CD4-positive, alpha-beta T cell treated with Interleukin-21 for 1 hour (primary cell): ENCODE measurements around the gene ANKRD61.
"Not testable (repeated sequence)": the region's sequence is repeated elsewhere in the genome, so short reads cannot be mapped to it uniquely, and the experiment has no call there.

Source experiments
- DNase-seq: peaks from one replicate; pipeline ENCODE4 v3.0.0-alpha.2; 2020

The ANKRD61 gene

DNA sequence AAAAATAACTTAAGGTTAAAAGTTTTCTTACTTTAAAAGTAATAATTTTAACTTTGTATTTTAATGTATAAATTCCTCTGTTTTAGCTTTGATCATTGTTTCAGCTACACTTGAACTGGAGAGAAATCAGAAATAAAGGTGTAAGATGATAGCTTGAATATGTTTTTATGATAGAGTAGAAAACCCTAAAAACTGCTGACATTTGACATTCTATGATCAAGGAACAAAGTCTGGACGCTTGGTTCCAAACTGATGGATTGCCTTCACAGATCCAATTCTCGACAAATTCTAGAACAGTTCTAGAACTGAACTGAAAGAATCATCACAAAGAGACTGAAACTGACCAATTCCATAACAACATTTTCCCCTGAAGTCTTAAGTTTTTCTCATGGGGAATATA is at the start of gene ANKRD61:
ANKRD61 (plus strand) TSS at position 389 of the 400 bp plus-strand sequence; CDS start at position 389, 0 bp downstream.
- DNase-seq = no peak

DNA sequence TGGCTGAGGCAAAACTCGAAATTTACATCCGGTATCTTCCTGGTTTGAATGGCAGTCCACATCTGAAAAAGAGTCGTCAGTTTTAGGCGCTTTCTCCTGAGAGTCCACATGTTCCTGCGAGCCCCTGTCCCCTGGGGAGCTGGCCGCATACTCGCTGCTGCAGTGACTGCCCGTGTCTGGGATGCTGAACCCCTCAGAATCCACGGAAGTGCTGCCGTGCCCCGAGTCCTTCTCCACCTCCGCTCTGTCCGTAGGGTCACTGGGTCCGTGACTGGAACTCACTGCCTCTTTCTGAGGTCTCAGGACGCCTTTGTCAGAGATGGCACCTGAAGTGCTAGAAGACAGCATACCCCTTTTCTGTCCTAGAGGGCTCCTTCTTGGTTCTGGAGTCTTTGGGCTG is 44.1 kb upstream of the ANKRD61 start:
- not testable (repeated sequence) for DNase-seq

DNA sequence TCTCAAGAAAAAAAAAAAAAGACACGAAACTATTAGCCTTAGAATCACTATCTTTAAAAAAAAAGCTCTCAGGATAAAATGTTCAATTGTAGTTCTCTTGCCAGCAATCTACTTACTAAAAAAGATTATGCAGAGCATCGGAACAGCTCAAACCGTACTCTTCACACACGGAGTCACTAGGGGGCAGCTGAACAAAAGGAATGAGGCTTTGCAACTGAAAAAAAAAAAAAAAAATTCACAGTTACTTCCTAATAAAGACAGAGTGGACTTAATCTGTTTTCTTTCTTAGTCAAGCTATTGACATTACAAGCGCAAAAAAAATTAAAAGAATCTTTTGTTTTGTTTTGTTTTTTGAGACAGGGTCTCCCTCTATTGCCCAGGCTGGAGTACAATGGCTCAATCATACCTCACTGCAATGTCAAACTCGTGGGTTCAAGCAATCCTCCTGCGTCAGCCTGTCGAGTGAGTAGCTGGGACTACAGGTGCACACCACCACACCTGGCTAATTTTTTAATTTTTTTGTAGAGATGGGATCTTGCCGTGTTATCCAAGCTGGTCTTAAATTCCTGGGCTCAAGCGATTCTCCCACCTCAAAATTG is 33.9 kb upstream of the ANKRD61 start:
- DNase-seq = peak; percentile 70

DNA sequence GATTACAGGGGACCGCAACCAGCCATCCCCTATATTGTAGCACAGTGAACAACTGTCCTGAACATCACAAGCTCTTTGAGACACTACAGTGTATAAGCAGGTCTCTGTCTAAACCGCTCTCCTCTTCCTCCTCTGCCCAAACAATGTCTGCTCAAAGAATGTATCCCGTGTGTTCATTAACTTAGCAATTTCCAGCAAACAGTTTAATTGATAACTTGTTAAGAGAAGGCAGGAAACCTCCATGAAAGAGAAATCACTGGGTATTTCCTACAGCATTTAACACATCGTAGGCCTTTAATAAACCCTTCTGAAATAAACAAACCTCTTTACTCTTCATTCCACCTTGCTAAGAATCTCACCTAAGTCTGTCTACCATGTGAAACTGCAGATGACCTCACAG is 23.8 kb upstream of the ANKRD61 start:
- no peak for DNase-seq

DNA sequence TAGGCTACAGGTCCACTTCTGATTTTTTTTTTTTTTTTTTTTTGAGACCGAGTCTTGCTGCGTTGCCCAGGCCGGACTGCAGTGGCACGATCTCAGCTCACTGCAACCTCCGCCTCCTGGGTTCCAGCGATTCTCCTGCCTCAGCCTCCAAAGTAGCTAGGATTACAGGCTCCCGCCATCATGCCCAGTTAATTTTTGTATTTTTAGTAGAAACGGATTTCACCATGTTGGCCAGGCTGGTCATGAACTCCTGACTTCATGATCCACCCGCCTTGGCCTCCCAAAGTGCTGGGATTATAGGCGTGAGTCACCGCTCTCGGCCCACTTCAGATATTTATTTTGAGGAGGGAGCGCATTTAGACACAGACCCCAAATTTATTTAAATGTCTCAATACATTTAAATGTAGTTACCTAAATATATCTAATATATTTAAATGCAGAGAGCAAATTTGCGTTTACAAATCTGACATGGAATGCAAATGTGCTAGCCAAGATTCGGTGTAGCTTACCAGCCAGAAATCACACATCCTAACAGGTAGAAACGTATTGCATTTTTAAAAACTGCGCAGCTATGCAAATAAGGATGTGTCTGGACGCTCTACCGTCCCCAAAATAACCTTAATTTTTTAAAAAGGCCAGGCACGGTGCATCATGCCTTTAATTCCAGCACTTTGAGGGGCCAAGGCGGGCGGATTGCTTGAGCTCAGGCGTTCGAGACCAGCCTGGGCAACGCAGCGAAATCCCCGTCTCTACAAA is 23.2 kb upstream of the ANKRD61 start:
- not testable (repeated sequence) for DNase-seq

DNA sequence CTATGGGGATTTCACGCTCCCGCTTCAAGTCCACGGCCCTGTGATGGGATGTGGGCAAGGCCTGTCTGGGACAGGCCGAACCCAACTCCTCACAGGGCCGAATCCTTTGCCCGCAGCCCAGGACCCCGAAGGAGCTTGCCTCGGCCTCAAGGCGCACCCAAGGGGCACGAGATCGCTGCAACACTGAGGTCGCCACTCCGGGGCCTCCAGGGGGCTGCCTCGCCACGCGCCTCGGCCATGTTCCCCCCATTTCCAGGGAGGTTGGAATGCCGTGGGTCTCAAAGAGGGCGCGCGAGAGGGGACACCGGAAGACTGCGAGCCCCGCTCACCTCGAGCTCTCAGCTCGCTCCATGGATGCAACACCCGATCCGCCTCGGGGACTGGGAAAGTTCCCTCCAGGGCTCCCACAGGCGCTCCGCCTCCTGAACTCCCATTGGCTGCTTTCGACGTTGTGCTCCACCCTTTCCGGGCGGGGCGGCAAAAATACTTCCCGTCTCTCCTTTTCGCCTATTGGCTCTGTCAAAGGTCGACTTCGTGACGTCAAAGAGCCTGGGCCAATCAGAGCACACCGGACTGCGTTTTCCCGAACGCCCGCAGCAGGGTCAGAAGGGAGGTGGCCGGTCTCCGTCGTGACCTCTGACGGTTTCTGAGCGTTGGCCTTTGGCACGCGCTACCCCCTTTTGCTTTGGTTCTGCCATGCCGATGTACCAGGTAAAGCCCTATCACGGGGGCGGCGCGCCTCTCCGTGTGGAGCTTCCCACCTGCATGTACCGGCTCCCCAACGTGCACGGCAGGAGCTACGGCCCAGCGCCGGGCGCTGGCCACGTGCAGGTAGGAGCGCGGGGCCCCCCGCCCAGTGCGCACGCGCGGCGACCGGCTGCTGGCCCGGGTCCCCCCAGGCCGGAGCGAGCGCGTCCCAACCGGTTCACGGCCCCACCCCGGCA is 22.2 kb upstream of the ANKRD61 start, which contains the start of the genes AIMP2 and PMS2:
AIMP2 (plus strand) TSS at position 605 of the 944 bp plus-strand sequence; CDS start at position 697, 92 bp downstream.
PMS2 (minus strand) TSS at position 382 of the 944 bp plus-strand sequence; CDS start at position 352, 30 bp downstream.
- DNase-seq = peak; percentile 97

DNA sequence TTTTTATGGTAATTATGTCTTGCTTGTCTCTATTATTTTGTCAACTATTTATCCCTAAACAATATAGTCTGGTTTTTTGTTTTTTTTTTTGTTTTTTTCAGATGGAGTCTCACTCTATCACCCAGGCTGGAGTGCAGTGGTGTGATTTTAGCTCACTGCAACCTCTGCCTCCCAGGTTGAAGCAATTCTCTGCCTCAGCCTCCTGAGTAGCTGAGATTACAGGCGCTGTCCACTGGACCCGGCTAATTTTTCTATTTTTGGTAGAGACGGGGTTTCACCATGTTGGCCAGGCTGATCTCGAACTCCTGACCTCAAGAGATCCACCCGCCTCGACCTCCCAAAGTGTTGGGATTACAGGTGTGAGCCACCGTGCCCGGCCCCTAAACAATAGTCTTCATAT is 20.8 kb upstream of the ANKRD61 start:
- DNase-seq = not testable (repeated sequence)

DNA sequence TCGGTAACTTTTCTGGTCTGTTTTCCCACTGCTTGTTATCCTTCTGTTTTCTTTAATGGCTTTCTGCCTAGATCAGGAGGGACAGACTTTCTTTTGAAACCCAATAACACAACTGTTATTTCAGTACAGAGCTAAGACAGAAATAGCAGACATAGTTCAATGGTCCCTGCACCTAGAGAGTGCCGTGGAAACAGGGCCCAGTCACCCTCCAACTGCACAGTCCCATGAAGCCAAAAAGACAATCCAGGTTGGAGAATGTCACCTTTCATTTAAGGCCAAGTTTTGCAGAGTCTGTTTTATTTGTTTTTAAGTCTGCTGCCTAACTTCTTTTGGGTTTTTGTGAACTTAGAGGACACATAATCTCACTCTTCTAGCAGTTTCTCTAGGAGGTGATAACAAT is 19.6 kb upstream of the ANKRD61 start:
- no peak for DNase-seq

DNA sequence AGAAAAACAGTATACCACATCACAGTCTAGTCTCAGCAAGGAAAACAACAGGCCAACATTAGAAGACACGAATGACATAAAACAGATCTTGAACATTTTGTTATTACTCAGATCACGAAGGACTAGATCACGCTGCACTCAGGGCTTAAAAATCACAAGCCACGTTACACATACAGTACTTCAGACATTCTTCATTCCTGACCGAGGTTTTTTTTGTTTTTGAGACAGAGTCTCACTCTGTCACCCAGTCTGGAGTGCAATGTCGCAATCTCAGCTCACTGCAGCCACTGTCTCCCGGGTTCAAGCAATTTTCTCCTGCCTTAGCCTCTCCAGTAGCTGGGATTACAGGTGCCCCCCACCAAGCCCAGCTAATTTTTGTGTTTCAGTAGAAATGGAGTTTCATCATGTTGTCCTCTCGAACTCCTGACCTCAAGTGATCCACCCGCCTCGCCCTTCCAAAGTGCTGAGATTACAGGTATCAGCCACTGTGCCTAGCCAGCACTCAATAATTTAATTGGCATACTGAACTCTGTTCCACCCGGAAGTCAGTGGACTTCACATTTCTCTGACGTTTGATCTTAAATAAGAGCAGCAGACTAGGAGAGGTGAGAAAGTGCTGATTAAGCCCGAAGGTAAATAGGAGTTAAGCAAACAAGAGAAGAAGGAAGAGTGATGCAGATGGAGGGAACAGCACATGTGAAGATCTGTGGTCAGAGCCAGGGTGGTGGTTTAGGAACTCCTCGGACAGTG is 18.6 kb upstream of the ANKRD61 start:
- no peak for DNase-seq

DNA sequence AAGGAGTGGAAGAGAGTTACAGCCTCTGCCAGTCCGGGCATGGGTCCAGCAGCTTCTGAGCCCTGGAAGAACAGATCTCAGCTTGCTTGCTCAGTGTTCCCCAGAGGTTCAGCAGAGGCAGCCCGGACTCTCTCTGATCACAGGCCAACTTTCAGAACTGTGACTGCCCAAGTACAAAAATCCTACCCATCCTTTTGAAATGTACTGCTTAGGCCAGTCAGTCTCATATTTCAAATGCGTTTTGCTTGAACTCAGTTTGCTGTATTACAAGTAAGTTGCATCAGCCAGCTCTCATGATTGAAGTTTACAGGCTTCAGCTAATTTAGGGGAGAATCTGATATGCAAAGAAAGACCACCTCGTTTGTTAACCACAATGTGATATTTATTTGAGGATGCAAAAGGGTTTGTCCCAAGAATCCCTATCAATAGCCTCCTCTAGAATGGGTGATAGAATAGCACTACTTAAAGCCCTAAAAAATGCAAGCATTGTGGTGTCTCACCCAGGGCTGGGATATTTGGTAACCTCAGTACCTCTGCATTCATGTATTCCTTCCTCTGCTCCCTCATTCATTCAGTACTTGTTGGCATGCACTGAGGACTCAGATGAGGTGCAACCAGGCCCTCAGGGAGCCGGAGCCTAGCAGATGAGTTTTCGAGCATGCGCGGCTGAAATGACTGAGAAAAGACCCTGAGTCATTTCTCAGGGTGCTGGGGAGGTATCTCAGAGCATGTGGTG is 15.1 kb upstream of the ANKRD61 start:
- DNase-seq = no peak

DNA sequence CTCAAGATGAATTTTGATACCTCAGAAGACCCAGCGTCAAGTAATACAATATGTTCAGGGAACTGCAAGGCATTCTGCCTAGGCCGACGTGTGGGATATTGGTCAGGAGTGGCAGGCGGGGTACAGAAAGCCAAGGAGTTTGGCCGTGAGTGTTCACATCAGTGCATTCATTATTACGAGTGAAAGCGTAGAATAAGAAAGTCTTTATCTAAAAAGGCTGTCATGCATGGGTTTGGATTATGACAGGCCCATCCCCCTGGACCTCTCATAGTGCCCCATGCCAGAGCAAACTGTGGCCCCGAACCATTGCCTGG is 14.6 kb upstream of the ANKRD61 start:
- DNase-seq = no peak

DNA sequence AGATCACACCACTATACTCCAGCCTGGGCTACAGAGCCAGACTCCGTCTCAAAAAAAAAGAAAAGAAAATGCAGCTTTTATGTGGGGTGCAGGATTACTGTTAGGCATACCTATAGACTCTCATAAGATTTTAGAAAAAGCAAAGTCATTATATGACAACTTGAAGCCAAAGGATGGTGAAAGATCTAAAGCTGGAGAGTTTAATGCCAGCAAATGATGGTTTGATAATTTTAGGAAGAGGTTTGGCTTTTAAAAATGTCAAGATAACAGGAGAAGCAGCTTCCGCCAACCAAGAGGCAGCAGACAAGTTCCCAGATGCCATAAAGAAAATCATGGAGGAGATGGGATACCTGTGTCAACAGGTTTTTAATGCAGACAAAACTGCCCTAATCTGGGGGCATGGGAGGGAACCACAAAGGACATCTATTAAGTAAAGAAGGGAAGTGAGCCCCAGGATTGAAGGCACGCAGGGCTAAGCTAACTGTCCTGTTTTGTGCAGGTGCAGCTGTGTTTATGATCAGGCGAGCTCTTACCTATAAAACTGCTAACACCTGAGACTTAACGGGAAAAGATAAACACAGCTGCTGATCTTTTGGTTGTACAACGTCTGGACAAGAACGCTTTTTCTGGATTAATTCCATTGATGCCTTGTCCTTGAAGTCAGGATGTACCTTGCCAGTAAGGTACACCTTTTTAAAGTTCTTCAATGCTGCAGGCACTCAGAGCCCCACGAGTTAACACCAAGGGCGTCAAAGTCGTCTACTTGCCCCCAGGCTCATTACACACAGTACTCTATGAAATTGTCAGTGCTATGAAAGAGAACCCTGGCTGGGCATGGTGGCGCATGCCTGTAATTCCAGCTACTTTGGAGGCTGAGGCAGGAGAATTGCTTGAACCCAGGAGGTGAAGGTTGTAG is 10.5 kb upstream of the ANKRD61 start:
- DNase-seq = no peak

DNA sequence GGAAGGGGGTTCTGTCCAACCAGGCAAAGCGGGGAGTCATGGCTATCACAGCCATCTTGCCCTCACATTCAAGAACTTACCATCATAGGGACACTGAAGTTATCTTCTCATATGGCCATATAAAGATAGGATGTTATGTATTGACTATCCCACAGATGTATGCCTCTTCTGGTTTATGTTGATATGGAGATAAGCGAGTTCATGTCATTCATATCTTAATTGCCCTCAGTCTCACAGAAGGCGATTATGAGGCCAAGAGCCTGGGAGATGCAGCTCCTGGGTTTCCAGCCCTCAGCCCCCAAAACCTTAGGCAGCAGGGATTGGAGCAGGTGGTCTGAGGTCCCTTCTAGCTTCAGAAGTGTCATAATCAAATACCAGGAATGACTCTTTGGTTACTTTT is 8.5 kb upstream of the ANKRD61 start:
- DNase-seq = no peak

DNA sequence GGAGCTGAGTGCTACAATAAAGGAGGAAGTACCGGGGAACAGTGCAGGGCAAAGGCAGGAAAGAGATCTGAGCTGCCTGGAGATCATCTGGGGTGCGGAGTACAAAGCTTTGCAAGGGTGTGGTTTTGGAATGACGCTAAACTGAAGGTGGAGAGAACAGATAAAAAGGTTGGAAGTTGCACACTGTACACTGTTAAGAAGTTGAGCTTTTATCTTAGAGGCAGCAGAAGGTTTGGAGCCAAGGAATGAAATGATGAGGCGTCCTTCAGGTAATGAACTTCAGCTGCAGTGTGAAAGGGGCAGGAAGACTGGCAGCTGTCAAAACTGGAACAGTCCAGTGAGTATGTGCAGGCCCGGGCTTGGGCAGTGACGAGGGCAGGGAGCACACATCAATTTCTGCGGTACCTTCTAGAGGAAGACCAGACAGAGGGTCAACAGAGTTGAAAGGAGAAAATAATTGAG is 7.2 kb upstream of the ANKRD61 start:
- DNase-seq = no peak

DNA sequence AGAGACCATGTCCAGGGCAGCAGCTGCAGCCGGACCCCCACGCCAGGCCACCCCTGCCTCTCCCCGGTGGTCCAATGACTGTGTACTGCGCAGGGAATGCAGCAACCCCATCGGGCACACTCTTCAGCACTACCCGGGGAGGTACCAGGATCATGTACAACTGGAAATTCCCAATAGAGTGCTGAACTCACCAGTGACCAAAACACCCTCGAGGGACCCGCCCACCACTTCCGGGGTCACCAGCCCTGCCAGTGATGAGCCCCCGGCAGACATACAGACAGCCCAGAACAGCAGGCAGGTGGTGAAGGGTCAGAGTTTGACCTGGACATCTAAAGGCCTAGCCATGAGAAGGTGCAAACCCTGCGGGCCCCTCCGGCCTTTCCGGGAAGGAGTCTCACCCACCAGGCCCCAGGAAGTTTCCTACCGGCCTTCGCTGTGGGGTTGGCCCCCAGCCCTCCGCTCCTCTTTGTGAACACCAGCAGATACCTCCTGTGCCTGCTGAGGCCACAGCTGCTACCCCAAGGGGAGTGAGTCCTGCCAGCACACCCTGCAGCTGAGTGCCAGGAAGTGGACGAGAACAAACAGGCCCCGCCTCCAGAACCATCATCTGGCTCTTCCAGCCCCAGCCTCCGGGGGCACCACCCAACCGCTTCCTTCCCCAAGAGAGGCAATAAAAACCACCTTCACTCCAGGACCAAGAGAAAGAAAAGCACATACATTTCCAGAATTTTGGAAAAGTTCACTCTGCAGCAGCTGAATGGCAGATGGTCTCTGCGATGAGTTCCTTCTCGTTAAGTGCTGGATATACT is 5.0 kb upstream of the ANKRD61 start:
- DNase-seq = peak; percentile 79

DNA sequence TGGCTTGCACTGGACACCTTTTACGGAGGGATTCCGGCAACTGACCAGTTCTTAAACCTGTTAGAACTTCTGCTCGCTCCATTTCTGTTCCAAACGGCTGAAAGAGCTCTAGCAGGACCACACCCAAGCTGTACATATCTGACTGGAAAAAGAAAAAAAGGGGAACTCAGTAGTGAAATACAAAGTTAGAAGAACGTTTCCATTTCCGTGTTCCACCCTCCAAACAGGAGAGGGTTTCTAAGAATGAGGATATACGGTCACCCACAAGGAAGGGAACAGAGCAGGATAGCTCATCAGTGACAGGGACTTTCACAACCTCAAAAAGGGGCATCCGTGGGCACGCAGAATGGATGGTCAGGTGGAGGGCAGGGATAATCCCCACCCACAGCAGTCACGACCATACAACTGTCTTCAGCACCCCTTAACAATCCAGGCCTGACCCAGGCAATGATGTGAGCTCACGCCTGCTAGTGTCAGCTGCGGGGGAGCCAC is 4.3 kb upstream of the ANKRD61 start:
- DNase-seq = peak; percentile 8

DNA sequence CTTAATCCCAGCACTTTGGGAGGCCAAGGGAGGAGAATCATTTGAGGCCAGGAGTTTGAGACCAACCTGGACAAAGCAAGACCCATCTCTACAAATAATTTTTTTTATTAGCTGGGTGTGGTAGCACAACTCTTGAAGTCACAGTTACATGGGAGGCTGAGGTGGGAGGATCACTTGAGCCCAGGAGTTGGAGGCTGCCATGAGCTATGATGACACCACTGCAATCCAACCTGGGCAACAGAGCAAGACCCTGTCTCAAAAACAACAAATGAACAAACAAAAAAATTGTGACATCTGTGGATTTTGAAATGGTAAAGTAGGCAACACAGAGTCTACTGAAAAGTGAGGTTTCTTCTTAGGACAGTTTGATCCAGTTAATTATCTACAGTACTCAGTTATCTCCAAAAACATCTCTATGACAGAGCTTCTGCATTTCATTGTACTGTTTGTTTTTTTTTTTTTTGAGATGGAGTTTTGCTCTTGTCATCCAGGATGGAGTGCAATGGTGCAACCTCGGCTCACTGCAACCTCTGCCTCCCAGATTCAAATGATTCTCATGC is 3.3 kb upstream of the ANKRD61 start:
- no peak for DNase-seq

DNA sequence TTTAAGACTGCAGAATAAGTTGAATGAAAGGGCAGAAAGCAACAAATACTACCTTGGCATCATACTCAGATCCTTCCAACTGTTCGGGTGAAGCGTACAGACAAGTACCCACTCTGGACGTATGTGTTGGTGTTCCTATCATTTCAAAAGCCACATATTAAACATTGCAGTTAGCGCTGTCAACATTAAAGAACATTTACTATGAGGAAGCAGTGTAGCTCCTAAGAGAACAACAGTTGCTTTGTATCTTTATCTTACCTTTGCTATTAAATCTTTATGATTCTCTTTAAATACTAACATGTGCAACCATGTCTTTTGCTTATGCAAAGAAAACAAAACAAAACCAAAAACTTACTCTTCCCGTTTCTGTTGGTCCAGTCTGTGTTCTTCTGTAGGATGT is 2.6 kb upstream of the ANKRD61 start:
- DNase-seq = no peak

DNA sequence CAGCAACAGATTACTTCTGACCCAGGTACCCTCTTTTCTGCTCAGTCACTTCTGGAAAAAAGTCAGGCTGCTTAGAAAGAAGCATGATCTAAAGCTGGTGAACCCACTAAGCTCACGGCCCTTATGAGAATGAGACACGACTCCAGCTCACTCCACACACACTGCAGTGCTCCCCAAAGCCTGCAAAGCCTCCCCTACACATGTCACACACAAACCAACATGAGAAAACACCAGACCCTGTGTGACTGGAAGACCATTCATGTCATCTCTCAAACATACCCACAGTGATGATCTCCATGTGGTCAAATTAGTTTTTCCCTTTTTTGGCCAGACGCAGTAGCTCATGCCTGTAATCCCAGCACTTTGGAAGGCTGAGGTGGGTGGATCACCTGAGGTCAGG is 391 bp downstream of the ANKRD61 start:
- no peak for DNase-seq
